ENCODE data around the gene FAM114A2. TPM values are rescaled to one million over a fixed set of nuclear protein-coding genes. Genes with fewer than 3 reads are reported as not detected.
A peak's percentile ranks its signal among the peaks of the same experiment; 100 is the strongest.
"Not testable (repeated sequence)": the region's sequence is repeated elsewhere in the genome, so short reads cannot be mapped to it uniquely, and the experiment has no call there.

Gene FAM114A2
- 21.1 TPM for total RNA-seq

DNA sequence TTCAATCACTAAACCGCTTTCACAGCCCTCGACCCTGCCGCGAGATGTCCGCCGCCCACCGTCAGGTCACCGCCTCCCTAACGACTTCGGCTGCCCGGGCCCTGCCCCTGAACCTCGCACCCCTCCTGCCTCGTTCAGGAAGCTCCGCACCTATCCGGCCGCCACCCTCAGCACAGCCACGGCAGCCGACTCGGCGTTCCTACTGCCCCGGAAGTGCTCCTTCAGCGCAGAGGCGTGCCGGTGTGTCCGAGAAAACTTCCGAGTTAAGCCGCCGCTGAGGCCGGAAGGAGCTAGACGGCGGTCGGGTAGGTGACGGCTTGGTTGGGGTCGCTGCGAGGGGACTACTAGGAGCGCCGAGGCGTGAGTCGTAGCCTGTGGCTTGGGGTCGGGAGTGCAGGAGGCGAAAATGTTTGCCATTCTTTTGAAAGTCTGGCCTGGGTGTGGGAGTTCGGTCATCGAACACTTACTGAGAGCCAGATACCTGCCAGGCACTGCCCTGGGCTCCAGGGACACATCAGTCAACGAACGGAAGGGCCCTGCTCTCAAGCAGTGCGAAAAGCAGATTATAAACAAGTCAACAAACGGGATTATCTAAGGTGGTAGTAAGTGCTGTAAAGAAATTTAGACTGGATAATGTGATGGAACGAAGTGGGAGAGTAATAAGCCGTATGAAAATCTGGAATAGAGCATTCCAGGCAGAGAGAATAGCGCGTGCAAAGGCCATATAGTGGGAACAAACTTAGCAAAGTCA lies at the start of gene FAM114A2, which contains the start of gene MFAP3:
FAM114A2 (minus strand) TSS at position 204 of the 751 bp plus-strand sequence. CDS start 3,957 bp downstream, outside the sequence.
MFAP3 (plus strand) TSS at position 261 of the 751 bp plus-strand sequence. CDS start 10,756 bp downstream, outside the sequence.
- Histone ChIP-seq H3K9me3 (ENCODE audit: low read depth, low read length) (no peaks in the 10 kb centered on the region), H3K4me3 (ENCODE audit: low read length) (peak within 1 kb of the TSS; percentile 81), H3K27me3 (ENCODE audit: insufficient read depth, low read length) (no peaks in the 10 kb centered on the region), H3K4me1 (ENCODE audit: insufficient read depth, low read length) (peaks cover 35% of the 10 kb centered on the region)

DNA sequence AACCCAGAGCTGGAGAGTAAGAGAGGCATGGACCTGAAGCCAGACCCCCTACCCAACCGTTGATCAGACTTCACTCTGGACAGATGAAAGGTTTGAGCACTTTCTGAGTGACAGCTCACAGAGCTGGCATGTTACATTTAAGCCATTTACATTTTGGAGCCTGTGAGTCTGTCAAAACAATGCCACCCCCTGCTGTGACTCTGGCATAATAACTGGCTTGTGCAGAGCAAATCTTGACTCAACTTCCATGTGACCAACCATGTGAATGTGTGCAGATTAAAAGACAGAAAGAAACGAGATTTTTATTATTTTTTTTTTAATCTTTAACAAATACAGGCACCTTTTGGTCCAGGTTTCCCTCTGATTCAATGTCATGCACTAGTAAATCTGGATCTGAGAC lies 48.5 kb upstream of the FAM114A2 start:
- no peaks in the 10 kb centered on the region for H3K9me3 ChIP-seq (ENCODE audit: low read depth, low read length)
- H3K4me1 ChIP-seq (ENCODE audit: insufficient read depth, low read length): no peaks in the 10 kb centered on the region
- no peaks in the 10 kb centered on the region for H3K27me3 ChIP-seq (ENCODE audit: insufficient read depth, low read length)
- no peak overlapping the region for H3K4me3 ChIP-seq (ENCODE audit: low read length)

- Histone ChIP-seq H3K4me1 (ENCODE audit: insufficient read depth, low read length) (no peaks in the 10 kb centered on the region), H3K4me3 (ENCODE audit: low read length) (no peak overlapping the region), H3K27me3 (ENCODE audit: insufficient read depth, low read length) (no peaks in the 10 kb centered on the region), H3K9me3 (ENCODE audit: low read depth, low read length) (no peaks in the 10 kb centered on the region)
Observed at GRCh38 chr5:154086641-154087040, 47.9 kb upstream of the FAM114A2 start.

DNA sequence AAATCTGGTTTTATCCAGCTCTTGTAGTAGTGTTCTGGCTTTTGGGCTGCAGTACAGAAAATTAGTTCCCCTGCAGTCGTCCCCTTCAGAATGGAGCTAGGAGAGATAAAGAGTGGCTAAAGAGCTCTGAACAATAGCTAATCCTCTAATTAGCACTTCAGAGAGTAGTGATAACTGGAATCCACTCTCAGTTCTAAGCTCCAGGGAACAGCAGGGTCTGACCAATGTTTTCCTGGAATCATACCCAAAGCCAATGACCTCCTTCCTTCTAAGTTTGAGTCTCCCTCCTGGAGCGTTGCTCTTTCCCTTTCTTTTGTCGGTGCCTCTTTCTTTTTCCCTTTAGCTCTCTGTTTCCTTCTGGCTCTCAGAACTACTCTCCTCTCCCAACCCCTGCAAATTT lies 47.4 kb upstream of the FAM114A2 start:
- Histone ChIP-seq H3K27me3 (ENCODE audit: insufficient read depth, low read length) (no peaks in the 10 kb centered on the region), H3K4me1 (ENCODE audit: insufficient read depth, low read length) (no peaks in the 10 kb centered on the region), H3K9me3 (ENCODE audit: low read depth, low read length) (no peaks in the 10 kb centered on the region), H3K4me3 (ENCODE audit: low read length) (no peak overlapping the region)

GRCh38 chr5:154084062-154084639 lies 45.4 kb upstream of the FAM114A2 start:
- Histone ChIP-seq H3K9me3 (ENCODE audit: low read depth, low read length) (no peaks in the 10 kb centered on the region), H3K27me3 (ENCODE audit: insufficient read depth, low read length) (no peaks in the 10 kb centered on the region), H3K4me3 (ENCODE audit: low read length) (no peak overlapping the region), H3K4me1 (ENCODE audit: insufficient read depth, low read length) (no peaks in the 10 kb centered on the region)

- H3K27me3 ChIP-seq (ENCODE audit: insufficient read depth, low read length): no peaks in the 10 kb centered on the region
- H3K4me3 ChIP-seq (ENCODE audit: low read length): no peak overlapping the region
- peaks cover 19% of the 10 kb centered on the region for H3K4me1 ChIP-seq (ENCODE audit: insufficient read depth, low read length)
- no peaks in the 10 kb centered on the region for H3K9me3 ChIP-seq (ENCODE audit: low read depth, low read length)
Observed at GRCh38 chr5:154081246-154081645, 42.5 kb upstream of the FAM114A2 start.

GRCh38 chr5:154078272-154078671 lies 39.6 kb upstream of the FAM114A2 start:
- Histone ChIP-seq H3K4me1 (ENCODE audit: insufficient read depth, low read length) (peaks cover 32% of the 10 kb centered on the region), H3K27me3 (ENCODE audit: insufficient read depth, low read length) (no peaks in the 10 kb centered on the region), H3K9me3 (ENCODE audit: low read depth, low read length) (no peaks in the 10 kb centered on the region), H3K4me3 (ENCODE audit: low read length) (no peak overlapping the region)

DNA sequence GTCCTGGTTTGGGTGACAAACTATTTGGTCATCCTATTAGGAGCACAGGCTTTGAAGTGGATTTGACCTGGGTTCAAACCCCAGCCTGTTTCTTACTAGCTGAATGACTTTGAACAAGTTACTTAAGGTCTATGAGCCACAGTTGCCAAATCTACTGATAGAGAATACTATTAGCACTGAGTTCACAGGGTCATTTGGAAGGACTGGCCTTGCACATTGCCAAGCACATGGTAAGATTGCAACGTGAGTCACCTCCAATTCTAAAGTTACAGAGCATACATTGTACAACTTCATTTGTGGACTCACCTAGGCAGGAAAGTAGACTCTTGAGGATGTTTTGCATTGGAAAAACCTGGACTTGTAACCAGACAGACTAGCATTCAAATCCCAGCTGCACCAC lies 39.0 kb upstream of the FAM114A2 start:
- H3K4me3 ChIP-seq (ENCODE audit: low read length): no peak overlapping the region
- H3K9me3 ChIP-seq (ENCODE audit: low read depth, low read length): no peaks in the 10 kb centered on the region
- no peaks in the 10 kb centered on the region for H3K27me3 ChIP-seq (ENCODE audit: insufficient read depth, low read length)
- H3K4me1 ChIP-seq (ENCODE audit: insufficient read depth, low read length): peaks cover 32% of the 10 kb centered on the region

DNA sequence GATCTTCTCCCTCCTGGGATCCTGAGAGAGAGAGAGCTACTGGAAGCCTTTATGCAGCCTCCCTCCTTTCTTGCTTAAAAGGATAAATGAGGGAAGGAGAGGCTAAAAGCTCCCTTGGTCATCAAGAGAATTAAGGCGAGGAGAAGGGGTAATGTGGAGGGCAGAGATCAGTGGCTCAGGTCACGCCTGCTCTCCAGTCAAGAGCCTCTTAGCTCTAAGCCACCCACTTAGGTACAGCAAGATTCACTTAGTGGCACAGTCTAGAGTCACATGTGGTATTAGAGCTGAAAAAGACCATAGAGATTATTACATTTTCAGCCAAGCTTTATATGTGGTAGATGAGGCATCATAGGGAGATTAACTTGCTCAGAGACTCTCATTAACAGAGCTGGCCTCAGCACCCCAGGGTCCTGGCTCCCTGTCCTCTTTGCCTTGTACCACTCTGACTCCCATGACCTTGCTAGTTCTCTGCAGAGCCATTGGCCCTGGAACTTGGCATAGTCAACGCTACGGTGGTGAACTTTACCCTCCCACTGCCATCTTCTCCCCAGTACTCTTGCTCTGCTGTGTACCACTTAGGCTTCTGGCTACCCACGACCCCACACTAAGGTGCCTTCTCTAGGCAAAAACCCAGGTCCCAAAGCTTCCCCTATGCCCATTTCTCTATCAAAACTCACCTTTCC lies 37.7 kb upstream of the FAM114A2 start:
- Histone ChIP-seq H3K27me3 (ENCODE audit: insufficient read depth, low read length) (no peaks in the 10 kb centered on the region), H3K9me3 (ENCODE audit: low read depth, low read length) (no peaks in the 10 kb centered on the region), H3K4me3 (ENCODE audit: low read length) (no peak overlapping the region), H3K4me1 (ENCODE audit: insufficient read depth, low read length) (peaks cover 32% of the 10 kb centered on the region)

DNA sequence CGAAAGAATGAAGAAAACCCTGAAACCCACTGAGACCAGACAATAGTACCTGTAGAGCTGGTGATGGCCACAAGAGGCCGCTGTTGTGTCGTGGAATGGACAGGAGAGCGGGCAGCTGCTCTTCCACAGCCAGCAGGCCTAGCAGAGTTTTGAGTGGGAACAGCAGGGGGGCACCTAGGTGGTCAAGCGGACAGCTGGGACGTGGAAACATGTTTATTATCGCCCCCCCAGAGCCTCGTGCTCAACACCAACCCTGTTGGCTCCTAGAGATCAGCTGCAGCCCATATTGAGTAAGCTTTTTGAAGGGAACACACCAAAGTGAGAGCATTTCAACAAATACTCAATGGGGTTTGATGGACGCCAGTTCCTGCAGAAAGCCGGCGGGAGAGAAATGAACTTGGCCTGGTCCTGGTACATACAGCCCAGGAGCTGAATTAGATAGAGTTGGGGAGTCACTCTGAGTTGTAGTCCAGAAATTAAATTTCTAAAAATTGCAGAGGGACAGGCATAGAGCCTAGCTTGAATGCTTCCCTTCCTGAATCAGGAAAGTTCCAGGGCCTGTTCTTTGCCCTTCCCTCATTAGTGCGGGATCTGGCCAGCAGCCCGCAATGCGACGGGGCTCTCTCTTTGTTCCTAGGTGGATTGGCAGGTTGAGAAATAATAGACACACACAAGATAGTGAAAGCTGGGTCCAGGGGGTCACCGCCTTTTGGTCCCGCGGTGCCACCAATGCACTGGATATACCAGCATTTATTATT lies 33.9 kb upstream of the FAM114A2 start:
- Histone ChIP-seq H3K27me3 (ENCODE audit: insufficient read depth, low read length) (no peaks in the 10 kb centered on the region), H3K9me3 (ENCODE audit: low read depth, low read length) (no peaks in the 10 kb centered on the region), H3K4me1 (ENCODE audit: insufficient read depth, low read length) (peaks cover 21% of the 10 kb centered on the region)

GRCh38 chr5:154071799-154072413 lies 33.2 kb upstream of the FAM114A2 start:
- H3K9me3 ChIP-seq (ENCODE audit: low read depth, low read length): no peaks in the 10 kb centered on the region
- H3K4me3 ChIP-seq (ENCODE audit: low read length): no peak overlapping the region
- H3K27me3 ChIP-seq (ENCODE audit: insufficient read depth, low read length): no peaks in the 10 kb centered on the region
- peaks cover 14% of the 10 kb centered on the region for H3K4me1 ChIP-seq (ENCODE audit: insufficient read depth, low read length)

More for the DNA sequence above, 33.9 kb upstream of the FAM114A2 start:
- H3K4me3 ChIP-seq (ENCODE audit: low read length): no peak overlapping the region

DNA sequence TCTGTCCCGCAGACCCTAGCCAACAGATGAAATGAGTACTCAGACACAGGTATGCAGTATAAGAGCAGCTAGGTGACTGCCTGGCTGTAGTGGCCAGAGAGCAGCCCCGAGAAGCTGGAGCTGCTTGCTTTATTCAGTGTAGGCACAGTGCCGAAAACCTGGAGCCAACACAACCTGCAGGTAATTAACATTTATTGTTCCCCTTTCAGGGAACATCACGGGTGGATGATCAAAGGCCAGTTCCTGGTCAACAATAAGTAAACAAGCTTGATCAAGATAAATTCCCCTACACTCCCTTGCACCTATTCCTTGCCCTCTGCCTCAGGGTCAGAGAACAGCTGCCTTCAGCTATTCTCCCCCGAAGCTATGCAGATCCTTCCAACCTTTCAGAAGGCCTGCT lies 31.1 kb upstream of the FAM114A2 start:
- H3K9me3 ChIP-seq (ENCODE audit: low read depth, low read length); H3K27me3 ChIP-seq (ENCODE audit: insufficient read depth, low read length); H3K4me3 ChIP-seq (ENCODE audit: low read length); H3K4me1 ChIP-seq (ENCODE audit: insufficient read depth, low read length): not testable (repeated sequence)

DNA sequence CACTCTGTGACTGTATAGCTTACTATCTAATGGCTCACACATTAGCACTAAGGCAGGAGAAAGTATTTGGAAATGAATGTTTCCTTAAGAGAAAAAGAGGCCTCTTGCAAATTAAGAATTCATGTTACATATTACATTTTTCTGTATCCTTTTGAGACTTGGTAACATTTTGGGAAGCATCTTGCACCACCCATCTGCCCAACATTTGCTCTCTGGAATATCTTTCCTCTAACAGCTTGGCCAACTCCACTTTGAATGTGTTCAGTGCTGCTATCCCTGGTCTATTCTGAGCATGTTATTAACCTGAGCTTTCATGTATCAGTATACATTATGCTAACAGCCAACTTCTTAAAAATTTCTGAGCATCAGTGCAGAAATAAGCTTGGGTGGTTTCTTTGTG lies 27.3 kb upstream of the FAM114A2 start:
- H3K4me3 ChIP-seq (ENCODE audit: low read length): no peak overlapping the region
- H3K27me3 ChIP-seq (ENCODE audit: insufficient read depth, low read length): no peaks in the 10 kb centered on the region
- no peaks in the 10 kb centered on the region for H3K4me1 ChIP-seq (ENCODE audit: insufficient read depth, low read length)
- H3K9me3 ChIP-seq (ENCODE audit: low read depth, low read length): no peaks in the 10 kb centered on the region

DNA sequence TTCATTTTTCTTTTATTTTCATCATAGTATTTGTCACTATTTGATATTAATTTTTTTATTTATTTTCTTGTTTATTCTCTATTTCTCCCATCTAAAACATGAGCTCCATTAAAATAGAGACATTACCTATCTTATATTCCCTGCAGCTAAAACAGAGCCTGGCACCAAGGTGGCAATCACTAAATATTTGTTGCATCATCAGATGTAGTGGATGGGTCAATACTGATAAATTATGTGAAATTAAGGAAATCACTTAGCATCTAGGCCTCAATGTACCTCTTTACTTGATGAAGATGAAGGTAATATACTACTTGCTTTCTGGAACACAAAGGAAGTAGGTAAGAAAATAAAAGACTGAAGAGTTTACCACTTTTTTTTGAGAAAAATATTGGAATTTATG lies 24.7 kb upstream of the FAM114A2 start:
- peaks cover 7% of the 10 kb centered on the region for H3K4me1 ChIP-seq (ENCODE audit: insufficient read depth, low read length)
- no peaks in the 10 kb centered on the region for H3K9me3 ChIP-seq (ENCODE audit: low read depth, low read length)
- H3K27me3 ChIP-seq (ENCODE audit: insufficient read depth, low read length): no peaks in the 10 kb centered on the region
- H3K4me3 ChIP-seq (ENCODE audit: low read length): no peak overlapping the region

Data from mononuclear cell (primary cell).